GM23338 (cell line): ENCODE results near the gene EHBP1L1. TPM values are rescaled to one million over a fixed set of nuclear protein-coding genes. Genes with fewer than 3 reads are reported as not detected.

Source experiments
- ATAC-seq: fragments of 200-7000 bp; cut with Tn5 transposase; 3 replicates; pipeline ENCODE4 v1.9.1; 2020
- DNase-seq: peaks from one replicate; pipeline ENCODE4 v3.0.0-alpha.2; 2015; ENCODE audit warnings: low spot score
- H2AFZ ChIP-seq: fragments of 200-600 bp; sonication (generic); 2 replicates; pipeline ENCODE4 v1.8.0; 2016; ENCODE audit warnings: antibody characterized with exemption, mild to moderate bottlenecking, moderate library complexity
- H3F3A ChIP-seq: fragments of 200-600 bp; sonication (generic); replicated peaks from 2 replicates; pipeline ENCODE4 v1.8.0; 2017; ENCODE audit warnings: antibody characterized with exemption, mixed run types, low read depth
- H3K27ac ChIP-seq: fragments of 200-600 bp; sonication (generic); 2 replicates; pipeline ENCODE4 v1.6.1; 2016; ENCODE audit warnings: low read depth
- H3K27me3 ChIP-seq: fragments of 200-600 bp; sonication (generic); 2 replicates; pipeline ENCODE4 v1.8.0; 2016; ENCODE audit warnings: mild to moderate bottlenecking, mixed run types, moderate library complexity; ENCODE audit not compliant: insufficient read depth
- H3K36me3 ChIP-seq: fragments of 200-600 bp; sonication (generic); 2 replicates; pipeline ENCODE4 v1.8.0; 2016; ENCODE audit warnings: mild to moderate bottlenecking; ENCODE audit not compliant: insufficient read depth
- H3K4me1 ChIP-seq: fragments of 200-600 bp; sonication (generic); 2 replicates; pipeline ENCODE4 v1.8.0; 2016; ENCODE audit warnings: mild to moderate bottlenecking, moderate library complexity; ENCODE audit not compliant: insufficient read depth
- H3K4me2 ChIP-seq: fragments of 200-600 bp; sonication (generic); 2 replicates; pipeline ENCODE4 v1.7.1; 2017; ENCODE audit warnings: mixed run types
- H3K4me3 ChIP-seq: fragments of 200-600 bp; sonication (generic); 2 replicates; pipeline ENCODE4 v1.6.1; 2016; ENCODE audit warnings: mixed run types
- H3K79me2 ChIP-seq: fragments of 200-600 bp; sonication (generic); replicated peaks from 2 replicates; pipeline ENCODE4 v1.8.0; 2017; ENCODE audit warnings: mild to moderate bottlenecking; ENCODE audit not compliant: insufficient read depth
- H3K9me2 ChIP-seq: fragments of 200-600 bp; sonication (generic); 2 replicates; pipeline ENCODE4 v1.8.0; 2017; ENCODE audit not compliant: insufficient read depth
- H4K20me1 ChIP-seq: fragments of 200-600 bp; sonication (generic); replicated peaks from 2 replicates; pipeline ENCODE4 v1.8.0; 2017; ENCODE audit warnings: mild to moderate bottlenecking; ENCODE audit not compliant: insufficient read depth
- H3K27ac Mint-ChIP-seq: 2 replicates; pipeline ENCODE4 v1.8.0; 2020; ENCODE audit warnings: inconsistent platforms, mild to moderate bottlenecking, moderate library complexity, mixed read lengths
- H3K27me3 Mint-ChIP-seq: 3 replicates; pipeline ENCODE4 v1.8.0; 2022; ENCODE audit warnings: low read depth, mild to moderate bottlenecking, moderate library complexity, mixed read lengths, inconsistent platforms; ENCODE audit not compliant: insufficient read depth, poor library complexity
- H3K36me3 Mint-ChIP-seq: 3 replicates; pipeline ENCODE4 v1.8.0; 2021; ENCODE audit warnings: low read depth, mild to moderate bottlenecking, inconsistent platforms, moderate library complexity, mixed read lengths
- H3K4me1 Mint-ChIP-seq: 3 replicates; pipeline ENCODE4 v1.8.0; 2020; ENCODE audit warnings: mild to moderate bottlenecking, inconsistent platforms, mixed read lengths
- H3K4me3 Mint-ChIP-seq: 3 replicates; pipeline ENCODE4 v1.8.0; 2021; ENCODE audit warnings: moderate library complexity, mild to moderate bottlenecking, inconsistent platforms, mixed read lengths
- H3K9me3 Mint-ChIP-seq: 3 replicates; pipeline ENCODE4 v1.8.0; 2020; ENCODE audit warnings: moderate library complexity, mild to moderate bottlenecking, inconsistent platforms, mixed read lengths
- CREB1 ChIP-seq: fragments of 250-450 bp; sonication (Bioruptor Pico); IDR thresholded peaks from 2 replicates; pipeline ENCODE4 v1.5.0; 2020; ENCODE audit warnings: low read depth, mild to moderate bottlenecking, moderate library complexity
- CTCF ChIP-seq, 2 experiments: fragments of 200-600 bp in 1 of 2; sonication (generic) in 1 of 2; conservative IDR thresholded peaks; 2 replicates each; pipeline versions ENCODE4 v1.5.1 to v1.6.1; 2016 to 2017; ENCODE audit warnings: antibody characterized with exemption in 2 of 2, low read depth in 2 of 2, mild to moderate bottlenecking in 2 of 2, moderate library complexity in 1 of 2
- ETS1 ChIP-seq: IDR thresholded peaks from 2 replicates; pipeline ENCODE4 v1.6.1; 2016; ENCODE audit warnings: antibody characterized with exemption
- EZH2 ChIP-seq: fragments of 200-600 bp; sonication (generic); IDR thresholded peaks from one replicate; pipeline ENCODE4 v1.8.0; 2017; ENCODE audit warnings: antibody characterized with exemption, mild to moderate bottlenecking, low read depth; ENCODE audit not compliant: unreplicated experiment
- EZH2phosphoT487 ChIP-seq: fragments of 200-600 bp; sonication (generic); IDR thresholded peaks from one replicate; pipeline ENCODE4 v1.8.1; 2018; ENCODE audit warnings: antibody characterized with exemption; ENCODE audit not compliant: unreplicated experiment
- JUNB ChIP-seq: IDR thresholded peaks from one replicate; pipeline ENCODE4 v1.6.1; 2016; ENCODE audit warnings: antibody characterized with exemption; ENCODE audit not compliant: unreplicated experiment
- NANOG ChIP-seq: IDR thresholded peaks from 2 replicates; pipeline ENCODE4 v1.6.1; 2016; ENCODE audit warnings: antibody characterized with exemption, borderline replicate concordance
- POLR2AphosphoS5 ChIP-seq: IDR thresholded peaks from 2 replicates; pipeline ENCODE4 v1.6.1; 2016; ENCODE audit warnings: antibody characterized with exemption, low read depth
- STAT1 ChIP-seq: IDR thresholded peaks from one replicate; pipeline ENCODE4 v1.6.1; 2016; ENCODE audit warnings: antibody characterized with exemption; ENCODE audit not compliant: unreplicated experiment
- ZNF114 ChIP-seq: fragments of 250-450 bp; sonication (Bioruptor Pico); IDR thresholded peaks from 2 replicates; pipeline ENCODE4 v1.5.0; 2020; ENCODE audit warnings: mild to moderate bottlenecking, moderate library complexity
- ZNF331 ChIP-seq: fragments of 250-450 bp; sonication (Bioruptor Pico); IDR thresholded peaks from 2 replicates; pipeline ENCODE4 v1.5.0; 2020; ENCODE audit warnings: low read depth, mild to moderate bottlenecking, moderate library complexity
- polyA plus RNA-seq: library from polyadenylated mRNA; unstranded; fragments of >200 nt; fragmentation: Nextera tagmentation; extraction: Ambion mirVana; gene quantifications from 2 replicates; pipeline ENCODE4 v1.2.1, GENCODE V29; 2016
- total RNA-seq: library from RNA; depleted of rRNA; stranded (reverse); fragments of >200 nt; shearing (Covaris generic); gene quantifications from 2 replicates; pipeline ENCODE4 v1.2.3, GENCODE V29; 2014
- TF ChIP-seq, protein P1 (sequence below): IDR thresholded peaks from one replicate; pipeline ENCODE4 v1.6.1; 2018; ENCODE audit warnings: antibody characterized with exemption; ENCODE audit not compliant: unreplicated experiment

The EHBP1L1 gene
- total and polyA plus RNA-seq, 2 experiments from 2014 or later, result 2.9 to 10.9 TPM

DNA sequence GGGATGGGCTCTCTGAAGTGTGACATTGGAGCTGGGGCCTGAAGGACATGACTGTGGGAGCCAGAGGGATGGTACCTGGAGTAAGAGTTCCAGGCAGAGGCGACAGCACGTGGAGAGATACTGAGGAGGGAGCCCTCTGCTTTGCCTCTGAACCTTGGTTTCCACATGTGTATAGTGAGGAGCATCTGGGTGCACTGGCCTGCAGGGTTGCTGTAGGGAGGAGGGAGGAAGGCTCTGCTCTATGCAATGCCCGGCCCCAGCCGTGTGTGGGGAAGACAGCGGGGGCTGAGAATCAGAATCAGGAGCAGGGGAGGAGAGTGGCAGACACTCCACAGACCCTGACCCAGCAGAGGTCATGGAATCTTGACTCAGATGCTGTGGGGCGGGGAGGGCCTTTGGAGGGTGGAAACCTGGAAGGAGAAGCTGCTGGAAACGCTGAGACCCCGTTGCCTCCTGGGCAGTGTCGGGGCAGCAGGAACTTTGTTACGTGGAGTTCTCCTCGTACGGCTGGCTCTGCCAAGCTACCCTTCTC lies 47.0 kb upstream of the EHBP1L1 start:
- Histone ChIP-seq H3K27me3 (0 out of 2 replicates have a peak, but pooled peaks cover 5% of the 10 kb centered on the region), H3K4me1 (peaks cover 3% of the 10 kb centered on the region), H4K20me1 (peaks cover 2% of the 10 kb centered on the region; the same call in 1 of the 2 replicates), H2AFZ (no peak overlapping the region), H3K4me3 (no peak overlapping the region), H3K9me2 (no peaks in the 10 kb centered on the region), H3K79me2 (no peaks in the 10 kb centered on the region), H3K27ac (no peak overlapping the region), H3K4me2 (no peak overlapping the region), H3K36me3 (no peaks in the 10 kb centered on the region; the same call in 1 of the 2 replicates), H3F3A (peaks cover 19% of the 10 kb centered on the region; the same call in 1 of the 2 replicates)
- H3K4me3 Mint-ChIP-seq, result no peak overlapping the region
- peaks cover 10% of the 10 kb centered on the region for H3K27me3 Mint-ChIP-seq
- peaks cover 42% of the 10 kb centered on the region for H3K36me3 Mint-ChIP-seq
- TF ChIP-seq ZNF114 (CRISPR knock-in tag), result no peak
- TF ChIP-seq ETS1, result no peak
- no peak for TF ChIP-seq ZNF331 (CRISPR knock-in tag)
- TF ChIP-seq POLR2AphosphoS5, result no peak
- TF ChIP-seq, protein P1, sequence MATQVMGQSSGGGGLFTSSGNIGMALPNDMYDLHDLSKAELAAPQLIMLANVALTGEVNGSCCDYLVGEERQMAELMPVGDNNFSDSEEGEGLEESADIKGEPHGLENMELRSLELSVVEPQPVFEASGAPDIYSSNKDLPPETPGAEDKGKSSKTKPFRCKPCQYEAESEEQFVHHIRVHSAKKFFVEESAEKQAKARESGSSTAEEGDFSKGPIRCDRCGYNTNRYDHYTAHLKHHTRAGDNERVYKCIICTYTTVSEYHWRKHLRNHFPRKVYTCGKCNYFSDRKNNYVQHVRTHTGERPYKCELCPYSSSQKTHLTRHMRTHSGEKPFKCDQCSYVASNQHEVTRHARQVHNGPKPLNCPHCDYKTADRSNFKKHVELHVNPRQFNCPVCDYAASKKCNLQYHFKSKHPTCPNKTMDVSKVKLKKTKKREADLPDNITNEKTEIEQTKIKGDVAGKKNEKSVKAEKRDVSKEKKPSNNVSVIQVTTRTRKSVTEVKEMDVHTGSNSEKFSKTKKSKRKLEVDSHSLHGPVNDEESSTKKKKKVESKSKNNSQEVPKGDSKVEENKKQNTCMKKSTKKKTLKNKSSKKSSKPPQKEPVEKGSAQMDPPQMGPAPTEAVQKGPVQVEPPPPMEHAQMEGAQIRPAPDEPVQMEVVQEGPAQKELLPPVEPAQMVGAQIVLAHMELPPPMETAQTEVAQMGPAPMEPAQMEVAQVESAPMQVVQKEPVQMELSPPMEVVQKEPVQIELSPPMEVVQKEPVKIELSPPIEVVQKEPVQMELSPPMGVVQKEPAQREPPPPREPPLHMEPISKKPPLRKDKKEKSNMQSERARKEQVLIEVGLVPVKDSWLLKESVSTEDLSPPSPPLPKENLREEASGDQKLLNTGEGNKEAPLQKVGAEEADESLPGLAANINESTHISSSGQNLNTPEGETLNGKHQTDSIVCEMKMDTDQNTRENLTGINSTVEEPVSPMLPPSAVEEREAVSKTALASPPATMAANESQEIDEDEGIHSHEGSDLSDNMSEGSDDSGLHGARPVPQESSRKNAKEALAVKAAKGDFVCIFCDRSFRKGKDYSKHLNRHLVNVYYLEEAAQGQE, result no peak
- TF ChIP-seq EZH2phosphoT487, result no peak
- TF ChIP-seq EZH2, result no peak
- TF ChIP-seq JUNB, result no peak
- TF ChIP-seq STAT1, result no peak
- ATAC-seq (no peak), DNase-seq (no peak)
- H3K27ac Mint-ChIP-seq, result no peak overlapping the region
- H3K9me3 Mint-ChIP-seq, result no peaks in the 10 kb centered on the region
- peaks cover 9% of the 10 kb centered on the region for H3K4me1 Mint-ChIP-seq

- Mint-ChIP-seq H3K4me3 (no peak overlapping the region; the same call in 2 of the 3 replicates), H3K4me1 (peaks cover 4% of the 10 kb centered on the region; the same call in 2 of the 3 replicates), H3K27me3 (peaks cover 3% of the 10 kb centered on the region), H3K27ac (no peak overlapping the region), H3K36me3 (peaks cover 43% of the 10 kb centered on the region), H3K9me3 (no peaks in the 10 kb centered on the region)
- H3K9me2 ChIP-seq, result no peaks in the 10 kb centered on the region
- H3K4me2 ChIP-seq, result no peak overlapping the region
- ATAC-seq, result no peak
- no peak overlapping the region for H3K27ac ChIP-seq
- DNase-seq, result no peak
- peaks cover 3% of the 10 kb centered on the region; the same call in 1 of the 2 replicates for H3K4me1 ChIP-seq
- H3K4me3 ChIP-seq, result no peak overlapping the region
- no peaks in the 10 kb centered on the region for H3K27me3 ChIP-seq
- H3F3A ChIP-seq, result peaks cover 19% of the 10 kb centered on the region; the same call in 1 of the 2 replicates
- peaks cover 2% of the 10 kb centered on the region; the same call in 1 of the 2 replicates for H4K20me1 ChIP-seq
- H3K79me2 ChIP-seq, result no peaks in the 10 kb centered on the region
- no peak overlapping the region for H2AFZ ChIP-seq
- no peaks in the 10 kb centered on the region; the same call in 1 of the 2 replicates for H3K36me3 ChIP-seq
- TF ChIP-seq POLR2AphosphoS5, result no peak
- no peak for TF ChIP-seq ETS1
- TF ChIP-seq CREB1 (CRISPR knock-in tag), result no peak
- no peak for TF ChIP-seq NANOG
- no peak for TF ChIP-seq CTCF (conservative IDR thresholded peaks at IDR 0.05; ENCODE audit: low read depth in 2 of 2)
- no peak for TF ChIP-seq ZNF331 (CRISPR knock-in tag)
- TF ChIP-seq EZH2phosphoT487, result no peak
These were observed 46.2 kb upstream of the EHBP1L1 start for GRCh38 chr11:65529475-65530156.
